GM21619 (cell line): ENCODE measurements around the gene AADACL4.
"Not testable (repeated sequence)": the region's sequence is repeated elsewhere in the genome, so short reads cannot be mapped to it uniquely, and the experiment has no call there.

Source experiments
- ATAC-seq: cut with Tn5 transposase; IDR thresholded peaks from one replicate; pipeline ENCODE4 v1.9.1; 2021; ENCODE audit not compliant: unreplicated experiment

AADACL4 gene

DNA sequence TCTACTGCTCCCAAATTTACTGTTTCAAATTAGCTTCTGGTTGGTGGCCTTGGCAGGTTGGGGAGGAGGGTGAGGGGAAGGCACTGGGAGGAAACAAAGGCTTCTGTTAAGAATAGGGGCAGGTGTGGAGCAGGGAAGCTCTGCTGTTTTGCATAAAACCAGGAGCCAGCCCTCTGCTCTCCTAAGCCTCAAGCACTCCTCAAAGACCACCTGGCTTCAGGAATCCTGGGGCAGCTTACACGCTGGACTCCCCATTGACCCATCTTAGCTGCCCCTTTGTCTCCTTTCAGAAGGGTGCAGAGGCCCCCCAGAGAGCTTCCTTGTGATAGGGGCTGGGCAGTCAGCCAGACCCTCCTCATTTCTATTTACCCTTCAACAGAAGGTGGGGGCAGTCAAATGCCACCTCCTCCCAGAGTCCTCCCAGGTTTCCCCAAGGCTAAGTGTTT lies 14.4 kb upstream of the AADACL4 start:
- no peak for ATAC-seq

DNA sequence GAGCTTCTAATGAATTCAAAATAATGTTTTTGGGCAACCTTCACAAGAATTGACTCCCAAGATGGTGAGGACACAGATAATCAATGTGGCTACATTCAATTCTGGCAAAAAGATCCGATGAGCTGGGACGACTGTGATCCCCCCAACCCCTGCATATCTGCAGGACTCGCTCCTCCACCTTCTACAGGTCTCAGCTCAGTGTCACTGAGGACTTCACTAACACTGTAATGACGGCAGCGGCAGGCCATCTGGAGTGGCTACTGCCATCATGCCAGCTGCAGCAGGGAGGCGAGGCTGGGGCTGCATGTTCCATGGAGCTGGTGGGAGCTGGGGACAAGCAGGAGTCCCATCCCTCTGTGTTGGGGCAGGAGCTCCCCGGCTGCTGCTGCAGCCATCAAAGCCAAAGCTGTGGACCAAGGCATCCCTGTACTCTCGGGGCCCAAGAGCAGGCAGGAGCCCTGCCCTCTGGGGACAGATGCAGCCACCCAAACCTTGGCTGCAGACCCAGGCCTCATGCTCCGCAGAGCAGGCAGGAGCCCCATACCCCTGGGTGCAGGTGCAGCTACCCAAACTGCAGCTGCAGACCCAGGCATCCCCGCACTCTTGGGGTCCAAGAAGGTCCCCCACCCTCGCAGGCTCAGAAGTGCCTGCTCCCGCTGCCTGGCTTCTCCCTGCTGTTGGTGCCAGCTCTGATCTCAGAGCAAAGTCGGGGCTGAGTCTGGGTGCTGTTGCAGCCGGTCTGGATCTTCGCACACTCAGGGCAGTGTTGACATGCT lies 13.7 kb upstream of the AADACL4 start:
- ATAC-seq = no peak

DNA sequence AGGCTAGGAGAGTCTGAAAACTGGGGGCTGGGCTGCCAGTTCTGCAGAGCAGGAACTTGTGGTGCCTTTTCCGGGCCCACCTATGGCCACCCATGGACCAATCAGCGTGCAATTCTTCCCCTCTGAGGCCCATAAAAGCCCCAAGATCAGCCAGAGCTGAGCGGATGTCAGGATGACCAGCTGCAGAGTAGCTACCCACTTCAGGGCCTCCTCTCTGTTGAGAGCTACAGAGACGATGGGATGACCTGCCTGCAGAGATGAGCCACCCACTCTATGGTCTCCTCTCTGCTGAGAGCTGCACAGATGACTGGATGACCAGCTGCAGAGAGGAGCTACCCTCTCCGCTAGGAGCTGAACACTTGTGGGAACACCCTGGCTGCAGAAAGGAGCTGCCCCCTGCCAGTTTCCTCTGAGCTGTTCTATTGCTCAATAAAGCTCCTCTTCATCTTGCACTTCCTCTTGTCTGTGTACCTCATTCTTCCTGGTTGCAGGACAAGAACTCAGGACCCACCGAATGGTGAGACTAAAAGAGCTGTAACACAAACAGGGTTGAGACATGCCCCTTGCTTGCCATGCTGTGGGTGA lies 12.8 kb upstream of the AADACL4 start:
- ATAC-seq = no peak

DNA sequence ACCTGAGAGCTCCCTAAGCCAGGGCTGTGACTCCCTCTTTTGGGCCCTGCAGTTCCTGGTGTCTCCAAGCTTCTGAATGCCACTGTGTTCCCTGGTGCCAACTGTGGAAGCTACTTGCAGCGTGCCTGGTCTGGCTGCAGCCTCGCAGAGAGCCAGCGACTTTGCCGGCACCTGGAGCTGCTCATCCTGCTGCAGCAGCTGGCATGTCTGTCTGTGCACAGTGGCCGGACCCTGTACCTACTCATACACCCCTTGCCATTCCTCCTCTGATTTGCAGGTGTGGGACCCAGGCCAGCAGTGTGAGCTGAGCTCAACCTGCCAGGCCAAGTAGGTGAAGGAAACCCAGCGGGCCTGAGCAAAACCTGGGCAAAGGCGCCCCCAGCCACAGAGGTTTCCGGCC lies 12.3 kb upstream of the AADACL4 start:
- no peak for ATAC-seq

DNA sequence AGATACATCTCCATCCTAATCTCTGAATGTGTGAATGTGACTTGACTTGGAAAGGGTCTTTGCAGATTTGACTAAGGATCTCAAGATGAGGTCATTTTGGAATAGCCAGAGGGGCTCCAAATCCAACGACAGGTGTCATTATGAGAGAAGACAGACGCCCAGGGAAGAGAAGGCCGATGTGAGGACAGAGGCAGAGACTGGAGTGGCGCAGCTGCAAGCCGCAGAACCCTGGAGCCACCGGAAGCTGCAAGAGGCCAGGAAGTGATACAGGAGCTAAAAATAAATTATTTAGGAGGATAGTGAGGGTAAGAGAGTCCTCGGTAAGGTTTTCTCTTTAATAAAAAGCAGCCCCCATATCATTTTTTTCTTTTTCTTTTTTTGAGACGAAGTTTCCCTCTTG lies 9.7 kb upstream of the AADACL4 start:
- ATAC-seq = no peak

DNA sequence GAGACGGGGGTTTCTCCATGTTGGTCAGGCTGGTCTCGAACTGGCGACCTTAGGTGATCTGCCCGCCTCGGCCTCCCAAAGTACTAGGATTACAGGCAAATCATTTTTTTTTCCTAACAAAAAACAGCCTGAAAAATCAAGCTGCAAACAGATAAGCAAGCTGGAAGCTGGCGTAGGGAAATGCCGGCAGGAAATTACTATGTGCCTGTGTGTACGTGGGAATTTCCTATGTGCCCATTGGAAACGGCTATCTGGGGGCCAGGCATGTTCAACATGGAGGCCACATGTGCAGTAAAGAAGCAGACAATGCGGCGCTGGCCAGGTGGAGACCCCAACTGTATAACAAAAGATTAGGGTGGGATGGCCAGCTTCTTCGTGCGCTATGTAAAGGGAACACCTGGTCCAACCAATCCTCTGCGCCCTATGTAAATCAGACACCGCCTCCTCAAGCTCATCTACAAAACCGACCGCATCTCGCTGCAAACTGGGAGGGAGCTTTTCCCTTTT lies 9.1 kb upstream of the AADACL4 start:
- no peak for ATAC-seq

DNA sequence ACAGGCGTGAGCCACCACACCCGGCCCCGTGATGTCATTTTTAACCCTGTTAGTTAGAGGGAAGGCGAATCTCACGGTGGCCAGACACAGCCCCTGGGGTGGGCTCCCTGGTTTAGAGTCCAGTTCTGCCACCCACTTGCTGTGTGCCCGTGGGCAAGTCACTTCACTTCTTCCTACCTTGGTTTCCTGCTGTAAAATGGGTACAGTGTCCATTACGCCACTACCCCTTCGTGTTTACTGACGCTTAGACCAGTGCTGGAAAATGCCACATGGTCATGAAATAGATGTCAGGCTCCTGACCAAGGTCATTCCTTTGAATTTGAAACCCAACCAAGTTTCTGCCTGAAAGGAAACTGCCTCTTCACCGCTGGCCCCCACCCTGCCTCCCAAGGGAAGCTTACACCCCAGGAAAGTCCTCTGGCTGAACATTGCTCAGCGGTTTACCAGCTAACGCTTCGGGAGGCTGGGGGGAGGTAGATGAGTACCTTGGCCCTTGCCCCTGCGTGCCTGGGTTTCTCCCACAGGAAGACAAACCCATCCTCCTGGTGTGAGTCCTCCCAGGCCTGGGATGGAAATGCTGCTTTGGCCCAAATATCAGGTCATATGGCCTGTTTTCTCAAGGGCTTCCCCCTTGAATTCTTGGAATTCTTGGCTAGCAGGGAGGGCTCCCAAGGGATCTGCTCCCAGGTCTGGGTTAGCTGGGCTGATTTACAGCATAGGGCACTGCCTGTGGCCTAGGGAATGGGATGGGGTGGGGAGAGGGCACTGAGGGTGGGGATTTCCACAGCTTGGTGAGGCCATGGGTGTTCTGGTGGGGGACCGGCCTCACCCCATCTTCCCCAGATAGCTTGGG lies 7.6 kb upstream of the AADACL4 start:
- ATAC-seq = no peak

DNA sequence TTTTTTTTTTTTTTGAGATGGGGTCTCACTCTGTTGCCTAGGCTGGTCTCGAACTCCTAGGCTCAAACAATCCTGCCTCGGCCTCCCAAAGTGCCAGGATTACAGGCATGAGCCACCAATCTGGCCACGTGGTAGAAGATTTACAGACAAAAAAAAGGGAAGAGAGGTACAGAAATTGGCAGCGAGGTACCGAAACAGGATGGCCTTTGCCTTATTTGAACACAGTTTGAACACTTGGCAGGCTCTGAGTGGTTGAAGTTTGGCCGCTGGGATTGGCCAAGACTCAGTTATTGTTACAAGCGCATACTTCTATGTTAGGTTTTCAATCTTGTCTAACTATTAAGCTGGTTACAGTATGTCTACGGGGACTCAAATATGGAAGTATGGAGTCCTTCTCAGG lies 6.2 kb upstream of the AADACL4 start:
- ATAC-seq = no peak

DNA sequence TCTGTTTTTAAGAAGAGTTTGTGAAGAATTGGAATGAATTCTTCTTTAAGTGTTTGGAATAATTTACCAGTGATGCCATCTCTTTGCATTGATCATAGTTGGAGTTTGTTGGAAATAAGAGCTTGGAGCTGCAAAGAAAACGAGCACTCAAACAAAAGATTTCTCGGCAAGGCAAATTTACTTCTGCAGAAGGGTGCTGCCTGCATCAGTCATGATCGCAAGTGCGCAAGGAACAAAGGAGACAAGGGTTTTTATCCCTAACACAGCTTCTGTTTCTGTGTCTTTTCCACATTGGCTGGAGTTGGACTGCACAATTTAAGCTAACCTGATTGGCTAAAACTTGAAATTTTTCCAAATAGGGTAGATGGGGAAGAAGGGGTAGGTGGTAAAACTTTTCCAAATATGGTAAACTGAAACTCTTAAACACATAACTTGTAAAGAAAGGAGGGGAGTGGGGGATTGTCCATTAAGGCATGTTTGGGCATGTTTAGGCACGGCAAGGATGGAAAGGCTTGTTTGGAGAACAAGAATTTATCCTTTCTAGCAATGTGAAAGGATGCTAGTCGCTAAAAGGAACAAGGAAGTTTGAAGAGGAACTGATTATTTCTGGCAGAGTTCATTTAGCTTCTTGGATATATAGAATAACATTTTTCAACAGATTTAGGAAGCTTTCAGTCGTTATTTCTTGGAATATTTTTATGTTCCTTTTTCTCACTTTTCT lies 3.5 kb upstream of the AADACL4 start:
- ATAC-seq = no peak

DNA sequence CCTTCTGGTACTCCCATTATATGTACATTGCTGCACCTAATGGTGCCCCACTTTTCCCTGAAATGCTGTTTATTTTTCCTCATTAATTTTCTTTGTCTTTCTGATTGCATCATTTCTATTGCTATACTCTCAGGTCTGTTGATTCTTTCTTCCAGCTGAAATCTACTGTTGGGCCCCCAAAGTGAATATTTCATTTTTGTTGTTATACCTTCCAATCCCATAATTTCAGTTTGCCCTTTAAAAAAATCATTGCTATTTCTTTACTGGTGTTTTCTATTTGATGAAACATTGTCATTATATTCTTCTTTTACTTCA lies 3.0 kb upstream of the AADACL4 start:
- ATAC-seq = no peak

DNA sequence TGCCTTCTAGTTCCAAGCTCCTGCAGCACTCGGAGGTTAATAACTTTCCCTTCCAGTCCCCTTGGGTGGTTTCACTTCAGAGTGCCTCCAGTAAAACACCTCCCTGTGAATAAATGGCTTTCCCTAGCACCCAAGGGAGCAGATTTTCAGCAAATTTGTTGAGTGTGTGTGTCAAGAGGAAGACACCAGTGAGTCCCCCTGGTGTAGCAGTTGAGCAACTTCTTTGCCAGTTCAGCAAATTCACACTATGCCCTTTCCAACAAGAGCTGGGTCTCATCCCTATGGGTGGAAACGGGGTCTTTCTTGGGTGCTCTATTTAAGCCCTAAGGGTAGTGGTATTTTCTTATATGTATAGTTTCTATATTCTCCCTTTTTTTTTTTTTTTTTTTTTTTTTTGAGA lies 806 bp upstream of the AADACL4 start:
- ATAC-seq = no peak

DNA sequence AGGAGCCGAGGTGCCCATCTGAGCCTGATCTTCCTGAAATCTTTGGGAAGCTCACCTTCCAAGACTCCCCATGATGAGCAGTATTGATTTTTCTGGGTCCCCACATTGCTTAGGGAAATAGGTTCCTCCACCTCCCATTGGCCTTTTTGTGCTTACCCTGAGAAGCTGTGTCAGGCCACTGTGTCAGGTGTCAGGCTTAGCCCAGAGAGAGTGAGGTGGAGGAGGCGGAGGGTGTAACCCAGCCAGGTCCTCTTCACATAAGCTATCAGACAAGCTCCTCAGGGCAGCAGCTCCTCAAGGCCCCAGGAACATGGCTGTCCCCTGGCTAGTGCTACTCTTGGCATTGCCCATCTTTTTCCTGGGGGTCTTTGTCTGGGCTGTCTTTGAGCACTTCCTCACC lies 352 bp downstream of the AADACL4 start:
- no peak for ATAC-seq

DNA sequence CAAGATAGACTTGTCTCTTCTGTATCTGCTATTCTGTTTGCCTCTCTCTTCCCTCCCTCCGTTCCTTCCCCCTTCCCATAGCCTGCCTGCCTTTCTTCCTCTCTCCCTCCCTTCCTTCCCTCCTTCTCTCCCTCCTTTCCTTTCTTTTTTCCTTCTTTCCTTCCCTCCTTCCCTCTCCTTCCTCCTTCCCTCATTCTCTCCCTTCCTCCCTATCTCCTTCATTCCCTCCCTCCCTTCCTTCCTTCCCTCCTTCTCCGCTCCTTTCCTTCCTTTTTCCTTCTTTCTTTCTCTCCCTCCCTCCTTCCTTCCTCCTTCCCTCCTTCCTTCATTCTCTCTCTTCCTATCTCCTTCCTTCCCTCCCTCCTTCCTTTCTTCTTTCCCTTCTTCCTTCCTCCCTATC lies 944 bp downstream of the AADACL4 start:
- ATAC-seq = no peak

DNA sequence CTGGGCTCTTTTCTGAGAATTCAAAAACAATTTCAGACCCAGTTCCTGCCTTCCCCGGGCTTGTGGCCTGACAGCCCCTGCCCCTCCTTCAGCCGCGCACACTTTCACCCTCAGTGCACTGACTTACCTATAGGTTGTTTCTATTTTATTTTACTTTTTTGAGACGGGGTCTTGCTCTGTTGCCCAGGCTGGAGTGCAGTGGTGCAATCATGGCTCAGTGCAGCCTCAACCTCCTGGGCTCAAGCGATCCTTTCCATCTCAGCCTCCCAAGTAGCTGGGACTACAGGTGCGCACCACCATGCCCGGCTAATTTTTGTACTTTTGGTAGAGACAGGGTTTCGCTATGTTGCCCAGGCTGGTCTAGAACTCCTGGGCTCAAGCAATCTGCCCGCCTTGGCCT lies 1.5 kb downstream of the AADACL4 start:
- not testable (repeated sequence) for ATAC-seq

DNA sequence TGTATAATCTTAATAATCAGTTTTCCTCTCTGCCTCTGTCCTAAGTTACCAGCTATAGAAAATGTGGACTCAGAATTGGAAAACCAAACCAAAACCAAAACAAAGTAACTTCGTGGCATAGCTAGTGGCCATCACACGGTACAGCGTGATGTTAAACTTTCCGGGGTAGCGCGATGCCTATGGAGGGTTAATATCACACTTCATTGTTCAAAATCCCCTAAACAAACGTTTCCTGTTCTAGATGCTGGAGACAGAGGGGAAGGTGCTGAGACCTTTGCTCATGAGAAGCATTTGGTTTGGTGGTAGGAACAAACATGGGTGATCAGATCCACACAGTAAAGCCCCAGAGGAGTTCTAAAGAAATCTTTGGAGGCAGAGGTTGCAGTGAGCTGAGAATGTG lies 4.9 kb downstream of the AADACL4 start:
- ATAC-seq = no peak

DNA sequence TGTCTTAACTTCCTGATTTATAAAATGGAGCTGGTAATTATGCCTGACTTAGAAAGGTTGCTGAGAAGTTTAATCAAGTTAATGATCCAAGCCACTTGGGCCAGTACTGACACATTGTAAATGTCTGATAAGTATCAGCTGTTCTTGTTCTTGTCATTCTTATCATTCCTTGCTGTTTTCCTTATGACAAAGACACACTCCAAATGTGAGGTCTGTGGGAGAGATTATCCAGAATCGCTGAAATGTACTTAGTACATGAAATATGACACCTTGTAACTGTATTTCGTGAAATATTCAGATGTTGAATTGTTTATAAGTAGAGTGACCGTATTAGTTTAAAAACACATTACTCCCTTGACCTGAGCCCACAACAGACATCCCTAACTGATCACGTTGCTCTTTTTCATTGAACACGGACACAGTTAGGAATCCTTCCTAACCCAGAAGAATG lies 6.1 kb downstream of the AADACL4 start:
- no peak for ATAC-seq

DNA sequence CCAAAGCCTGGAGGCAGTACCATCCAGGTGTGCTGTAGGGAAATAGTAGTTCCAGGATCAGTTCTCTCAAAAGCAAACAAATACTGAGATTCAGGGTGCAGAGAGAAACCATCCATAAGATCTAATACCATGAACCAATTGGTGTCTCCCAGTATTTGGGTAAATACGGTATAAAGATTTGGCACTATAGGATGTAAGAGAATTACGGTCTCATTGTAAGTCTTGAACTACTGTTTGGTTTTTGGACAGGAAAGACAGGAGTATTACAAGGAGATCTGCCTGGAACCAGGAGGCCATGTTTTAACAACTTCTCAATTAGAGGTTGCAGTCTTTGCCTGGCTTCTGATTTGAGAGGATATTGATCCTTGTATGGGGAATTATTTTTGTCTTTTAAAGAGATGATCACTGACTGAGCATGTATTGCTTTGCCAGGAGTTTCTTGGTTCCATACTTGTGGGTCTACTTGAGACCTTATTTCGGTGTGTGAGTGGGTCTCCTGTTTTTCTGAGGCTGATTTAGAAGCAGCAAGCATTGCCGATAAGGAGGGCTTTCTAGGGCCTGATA lies 10.2 kb downstream of the AADACL4 start:
- no peak for ATAC-seq

DNA sequence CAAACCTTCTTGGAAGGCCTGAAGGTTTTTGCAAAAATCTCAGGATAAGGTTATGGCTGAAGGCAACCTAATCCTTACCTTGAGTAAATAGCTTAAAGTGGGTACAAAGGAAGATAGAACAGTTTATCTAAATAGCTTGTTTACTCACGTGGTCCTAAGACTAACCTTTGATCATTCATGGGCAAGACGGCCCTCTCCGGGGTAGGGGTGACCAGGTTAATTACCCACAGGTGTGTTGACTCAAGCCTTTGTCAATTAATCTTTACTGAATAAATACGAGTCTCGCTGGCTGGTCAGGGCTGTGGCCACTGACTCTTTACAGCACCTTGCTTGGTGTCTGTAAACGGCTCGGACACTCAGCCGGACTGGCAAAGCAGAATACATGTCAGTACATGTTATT lies 10.8 kb downstream of the AADACL4 start:
- no peak for ATAC-seq

DNA sequence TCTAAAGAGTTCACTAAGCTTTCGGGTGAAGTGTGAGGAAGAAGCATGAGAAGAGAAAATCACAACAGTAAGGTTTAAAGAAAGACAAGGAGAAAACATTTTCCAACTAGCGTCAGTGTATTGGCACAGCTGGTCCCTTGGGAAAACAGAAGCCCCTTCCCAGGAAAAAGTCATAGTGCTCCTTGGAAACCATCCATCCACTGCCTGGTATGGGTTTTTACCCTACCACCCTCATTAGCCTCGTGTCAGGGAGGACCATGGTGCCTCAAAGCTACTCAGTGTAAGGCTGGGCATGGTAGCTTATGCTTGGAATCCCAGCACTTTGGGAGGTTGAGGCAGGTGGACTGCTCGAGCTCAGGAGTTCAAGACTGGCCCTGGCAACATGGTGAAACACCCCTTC lies 12.7 kb downstream of the AADACL4 start:
- ATAC-seq = no peak

DNA sequence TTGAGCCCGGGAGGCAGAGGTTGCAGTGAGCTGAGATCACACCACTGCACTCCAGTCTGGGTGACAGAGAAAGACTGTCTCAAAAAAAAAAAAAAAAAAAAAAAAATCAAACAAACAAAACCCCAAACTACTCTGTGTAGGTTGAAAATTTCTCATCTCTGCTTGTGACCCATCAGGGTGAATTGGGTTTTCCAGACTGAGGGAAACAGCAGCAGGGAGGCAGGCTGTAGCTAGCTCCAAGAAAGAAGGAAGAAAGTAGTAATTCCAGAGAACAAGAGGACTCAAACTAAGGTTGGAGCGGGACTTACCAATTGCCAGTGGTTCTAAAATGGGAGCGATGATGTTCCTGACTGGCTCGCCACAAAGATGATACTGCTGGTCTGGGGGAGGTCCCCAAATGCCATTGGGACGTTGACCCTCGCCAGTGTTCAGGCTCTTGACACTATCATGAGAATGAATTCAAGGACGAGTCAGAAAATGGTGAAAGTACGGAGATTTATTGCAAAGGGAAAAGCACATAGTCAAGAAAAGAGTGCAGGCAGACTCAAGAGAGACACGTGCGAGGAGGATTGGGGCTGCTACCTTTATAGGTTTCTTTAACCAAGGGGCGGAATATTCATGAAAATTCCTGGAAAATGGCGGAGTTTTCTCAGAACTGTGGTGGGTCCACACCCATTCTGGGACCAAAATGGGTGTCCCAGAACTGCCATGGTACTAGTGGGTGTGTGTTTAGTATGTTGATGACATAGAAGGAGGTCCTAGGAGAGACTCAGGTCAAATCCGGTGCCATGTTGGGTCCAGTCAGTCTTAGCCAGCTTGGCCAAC lies 13.4 kb downstream of the AADACL4 start:
- no peak for ATAC-seq
